ENCODE data around the gene CTCFL.

- TF ChIP-seq CTCF (IDR thresholded peaks at IDR 0.05) (no peak), POLR2A (IDR thresholded peaks at IDR 0.05) (no peak), POLR2AphosphoS5 (IDR thresholded peaks at IDR 0.05) (no peak), EP300 (IDR thresholded peaks at IDR 0.05; ENCODE audit: low read depth) (no peak)
These were observed 32.0 kb upstream of the CTCFL start for GRCh38 chr20:57556980-57557274.
